Right lobe of liver (tissue), 4 donors: ENCODE measurements around the gene SREBF2.

Experiments
- POLR2A ChIP-seq: fragments of 450-650 bp; IDR thresholded peaks from one replicate; pipeline ENCODE4 v1.6.1; 2017; ENCODE audit warnings: antibody characterized with exemption, mild to moderate bottlenecking
- TF ChIP-seq, protein P1 (sequence below), 4 donors: fragments of 200-600 bp in 3 of 4; fragments of 450-650 bp in 1 of 4; IDR thresholded peaks; one replicate each; pipeline versions ENCODE4 v1.5.1 to v1.8.0; 2016 to 2022; ENCODE audit warnings: antibody characterized with exemption in 4 of 4, mild to moderate bottlenecking in 2 of 4
- donor health status: DM: no; HTN: no; CAD: no.
- donor health status: DM: no; HTN: no; CAD: no.
- donor health status: DM: no; HTN: yes; CAD: no.

DNA sequence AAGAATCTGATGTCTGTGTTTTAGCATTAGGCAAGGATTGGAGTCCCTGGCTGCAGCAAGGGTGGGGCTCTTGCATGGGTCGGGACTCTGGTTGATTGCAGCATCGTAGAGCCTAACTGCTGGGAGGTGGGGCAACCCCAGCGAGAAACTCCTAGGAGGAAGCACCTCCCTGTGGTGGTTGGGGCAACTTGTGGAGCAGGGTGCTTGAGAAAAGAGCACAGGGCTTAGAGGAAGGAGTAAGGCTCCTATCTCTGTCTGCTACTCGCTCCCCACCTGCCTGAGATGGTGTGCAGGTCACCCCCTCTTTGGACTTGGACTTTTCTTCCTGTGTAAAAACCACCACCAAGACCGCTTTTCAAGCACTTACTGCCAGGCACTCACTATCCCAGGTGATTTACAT is 15.6 kb downstream of the SREBF2 start:
- TF ChIP-seq, protein P1, sequence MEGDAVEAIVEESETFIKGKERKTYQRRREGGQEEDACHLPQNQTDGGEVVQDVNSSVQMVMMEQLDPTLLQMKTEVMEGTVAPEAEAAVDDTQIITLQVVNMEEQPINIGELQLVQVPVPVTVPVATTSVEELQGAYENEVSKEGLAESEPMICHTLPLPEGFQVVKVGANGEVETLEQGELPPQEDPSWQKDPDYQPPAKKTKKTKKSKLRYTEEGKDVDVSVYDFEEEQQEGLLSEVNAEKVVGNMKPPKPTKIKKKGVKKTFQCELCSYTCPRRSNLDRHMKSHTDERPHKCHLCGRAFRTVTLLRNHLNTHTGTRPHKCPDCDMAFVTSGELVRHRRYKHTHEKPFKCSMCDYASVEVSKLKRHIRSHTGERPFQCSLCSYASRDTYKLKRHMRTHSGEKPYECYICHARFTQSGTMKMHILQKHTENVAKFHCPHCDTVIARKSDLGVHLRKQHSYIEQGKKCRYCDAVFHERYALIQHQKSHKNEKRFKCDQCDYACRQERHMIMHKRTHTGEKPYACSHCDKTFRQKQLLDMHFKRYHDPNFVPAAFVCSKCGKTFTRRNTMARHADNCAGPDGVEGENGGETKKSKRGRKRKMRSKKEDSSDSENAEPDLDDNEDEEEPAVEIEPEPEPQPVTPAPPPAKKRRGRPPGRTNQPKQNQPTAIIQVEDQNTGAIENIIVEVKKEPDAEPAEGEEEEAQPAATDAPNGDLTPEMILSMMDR (IDR thresholded peaks at IDR 0.05): no peak
- TF ChIP-seq POLR2A: no peak
